SK-N-SH (cell line): ENCODE results near the gene ATP5F1E. TPM values are rescaled to one million over a fixed set of nuclear protein-coding genes. Genes with fewer than 3 reads are reported as not detected.

Experiments used
- CTCF ChIA-PET: fragments of 300-600, 350-600 bp; formaldehyde crosslinking; extraction: SDS; loops from one replicate; lab custom pipeline; 2021; lab: Yijun Ruan, JAX
- POLR2A ChIA-PET: fragments of 350-600 bp; sonication (Branson Sonifier 250); formaldehyde crosslinking; extraction: SDS; loops from one replicate; lab custom pipeline; 2020; ENCODE audit warnings: antibody characterized with exemption, inconsistent platforms; lab: Yijun Ruan, JAX
- DNase-seq: peaks from one replicate; pipeline ENCODE4 v3.0.0; 2012
- H2AFZ ChIP-seq: fragments of 200-600 bp; sonication (generic); 2 replicates; pipeline ENCODE4 v1.8.1; 2016; ENCODE audit warnings: antibody characterized with exemption, mild to moderate bottlenecking, low read depth
- H3F3A ChIP-seq: fragments of 200-600 bp; sonication (generic); replicated peaks from 2 replicates; pipeline ENCODE3; 2016; ENCODE audit warnings: antibody characterized with exemption, mild to moderate bottlenecking; ENCODE audit not compliant: insufficient read depth
- H3K27ac ChIP-seq, 2 experiments: fragments of 200-500 bp in 1 of 2; fragments of 200-600 bp in 1 of 2; sonication (Bioruptor generic) in 1 of 2; sonication (generic), shearing (Covaris generic) in 1 of 2; 2 replicates each; pipeline versions ENCODE4 v1.5.1 to v1.6.1; 2014 to 2016; ENCODE audit warnings: low read depth in 2 of 2, inconsistent platforms in 1 of 2, low read length in 1 of 2, mild to moderate bottlenecking in 1 of 2, mixed read lengths in 1 of 2
- H3K27me3 ChIP-seq: fragments of 200-600 bp; sonication (generic), shearing (Covaris generic); 2 replicates; pipeline ENCODE4 v1.6.1; 2016; ENCODE audit warnings: mixed run types; ENCODE audit not compliant: insufficient read depth
- H3K36me3 ChIP-seq, 2 experiments: fragments of 200-500 bp in 1 of 2; fragments of 200-600 bp in 1 of 2; sonication (Bioruptor generic) in 1 of 2; sonication (generic) in 1 of 2; replicated peaks in 1 of 2; 2 replicates each; pipeline versions ENCODE3 to v1.5.1; 2014 to 2016; ENCODE audit warnings: low read length in 1 of 2, mild to moderate bottlenecking in 1 of 2; ENCODE audit not compliant: insufficient read depth in 2 of 2, control insufficient read depth in 1 of 2
- H3K4me1 ChIP-seq, 2 experiments: fragments of 200-500 bp in 1 of 2; fragments of 200-600 bp in 1 of 2; sonication (Bioruptor generic) in 1 of 2; sonication (generic), shearing (Covaris generic) in 1 of 2; 2 replicates each; pipeline versions ENCODE4 v1.5.1 to v1.6.1; 2014 to 2016; ENCODE audit warnings: low read depth in 1 of 2, low read length in 1 of 2, mixed run types in 1 of 2; ENCODE audit not compliant: insufficient read depth in 2 of 2, control insufficient read depth in 1 of 2
- H3K4me2 ChIP-seq: fragments of 200-600 bp; sonication (generic), shearing (Covaris generic); 2 replicates; pipeline ENCODE4 v1.6.1; 2017; ENCODE audit warnings: mixed run types
- H3K4me3 ChIP-seq, 2 experiments: fragments of 200-500 bp in 1 of 2; fragments of 200-600 bp in 1 of 2; sonication (Bioruptor generic) in 1 of 2; sonication (generic), shearing (Covaris generic) in 1 of 2; 2 replicates each; pipeline versions ENCODE4 v1.5.1 to v1.8.1; 2014 to 2016; ENCODE audit warnings: low read depth in 2 of 2, inconsistent platforms in 1 of 2, low read length in 1 of 2, mild to moderate bottlenecking in 1 of 2, mixed read lengths in 1 of 2, moderate library complexity in 1 of 2
- H3K79me2 ChIP-seq: fragments of 200-600 bp; sonication (generic); 2 replicates; pipeline ENCODE4 v1.8.1; 2017; ENCODE audit warnings: mild to moderate bottlenecking; ENCODE audit not compliant: insufficient read depth
- H3K9ac ChIP-seq: fragments of 200-600 bp; sonication (generic); 2 replicates; pipeline ENCODE4 v1.6.1; 2017; ENCODE audit warnings: mixed run types
- H3K9me2 ChIP-seq: fragments of 200-600 bp; sonication (generic); 2 replicates; pipeline ENCODE4 v1.6.1; 2017; ENCODE audit warnings: mixed run types
- H3K9me3 ChIP-seq: fragments of 200-600 bp; sonication (generic); 2 replicates; pipeline ENCODE4 v1.6.1; 2017; ENCODE audit warnings: mixed run types, mild to moderate bottlenecking, moderate library complexity
- H4K20me1 ChIP-seq: fragments of 200-600 bp; sonication (generic); 2 replicates; pipeline ENCODE4 v1.6.1; 2017; ENCODE audit warnings: mild to moderate bottlenecking, mixed run types; ENCODE audit not compliant: insufficient read depth
- CHD2 ChIP-seq: fragments of 150-350 bp; IDR thresholded peaks from 2 replicates; pipeline ENCODE4 v1.6.1; 2018; ENCODE audit warnings: low read length; ENCODE audit not compliant: partially characterized antibody
- EP300 ChIP-seq, 2 experiments: IDR thresholded peaks; 2 replicates each; pipeline versions ENCODE4 v1.4.0 to v1.6.1; 2012; ENCODE audit warnings: borderline replicate concordance in 1 of 2, low read depth in 1 of 2, low read length in 1 of 2
- EZH2phosphoT487 ChIP-seq: fragments of 200-600 bp; sonication (generic); IDR thresholded peaks from 2 replicates; pipeline ENCODE4 v1.6.1; 2017; ENCODE audit warnings: low read depth, mixed run types, mild to moderate bottlenecking, antibody characterized with exemption, moderate library complexity, borderline replicate concordance
- FOXM1 ChIP-seq: IDR thresholded peaks from 2 replicates; pipeline ENCODE4 v1.4.0; 2012; ENCODE audit warnings: low read depth, mild to moderate bottlenecking
- GABPA ChIP-seq: IDR thresholded peaks from 2 replicates; pipeline ENCODE4 v1.4.0; 2012; ENCODE audit warnings: low read depth, mild to moderate bottlenecking
- GATA2 ChIP-seq: sonication (generic); formaldehyde crosslinking; IDR thresholded peaks from 2 replicates; pipeline ENCODE4 v1.5.0; 2020; ENCODE audit warnings: mild to moderate bottlenecking, missing genetic modification reagents
- NRF1 ChIP-seq: IDR thresholded peaks from 2 replicates; pipeline ENCODE4 v1.6.1; 2012; ENCODE audit warnings: low read depth, mild to moderate bottlenecking, low read length
- PBX3 ChIP-seq: IDR thresholded peaks from 2 replicates; pipeline ENCODE4; 2012
- POLR2AphosphoS5 ChIP-seq: IDR thresholded peaks from 2 replicates; pipeline ENCODE4 v1.6.1; 2012; ENCODE audit warnings: low read depth, low read length
- RCOR1 ChIP-seq: fragments of 150-350 bp; IDR thresholded peaks from 2 replicates; pipeline ENCODE4 v1.6.1; 2017; ENCODE audit warnings: antibody characterized with exemption, low read length
- RXRA ChIP-seq: IDR thresholded peaks from 2 replicates; pipeline ENCODE4 v1.4.0; 2012; ENCODE audit warnings: low read depth, mild to moderate bottlenecking, borderline replicate concordance
- SIN3A ChIP-seq: IDR thresholded peaks from 2 replicates; pipeline ENCODE4 v1.6.1; 2012; ENCODE audit warnings: low read depth, mild to moderate bottlenecking, low read length, moderate library complexity, borderline replicate concordance
- TCF12 ChIP-seq: IDR thresholded peaks from 2 replicates; pipeline ENCODE4 v1.4.0; 2012
- WGBS: methylation state at CpG from one replicate; pipeline ENCODE4 v1.1.6; 2017; ENCODE audit warnings: low lambda C conversion rate; 5-methylcytosine and 5-hydroxymethylcytosine counted together
- polyA plus RNA-seq, 3 experiments: library from polyadenylated mRNA; depleted of rRNA; stranded (reverse); fragments of >200 nt; gene quantifications; 2 replicates each; pipeline ENCODE4 v1.2.3, GENCODE V29; 2012
- TF ChIP-seq, protein P1 (sequence below): fragments of 150-350 bp; IDR thresholded peaks from 2 replicates; pipeline ENCODE4 v1.6.1; 2016; ENCODE audit warnings: mild to moderate bottlenecking, low read depth, low read length
- TF ChIP-seq, protein P2 (sequence below): IDR thresholded peaks from 2 replicates; pipeline ENCODE4 v1.4.0; 2012; ENCODE audit warnings: low read depth, borderline replicate concordance
- TF ChIP-seq, protein P3 (sequence below): fragments of 200-600 bp; sonication (generic); IDR thresholded peaks from 2 replicates; pipeline ENCODE4 v1.6.1; 2017; ENCODE audit warnings: antibody characterized with exemption, mild to moderate bottlenecking, moderate library complexity

The ATP5F1E gene
- polyA plus RNA-seq, 1 of the 3 experiments (the other 2 are of a cell fraction), result 60.8 TPM

GRCh38 chr20:59024111-59024530 lies 8.0 kb downstream of the ATP5F1E start:
- Histone ChIP-seq H3F3A (peaks cover 23% of the 10 kb centered on the region), H3K79me2 (peaks cover 58% of the 10 kb centered on the region), H3K9me3 (no peaks in the 10 kb centered on the region), H3K9ac (no peak overlapping the region), H3K9me2 (no peaks in the 10 kb centered on the region), H3K27me3 (no peaks in the 10 kb centered on the region), H3K4me1 (peaks cover 14 to 25% of the 10 kb centered on the region in 2 experiments; a peak in 3 of 4 replicates), H3K36me3 (peaks cover 41 to 60% of the 10 kb centered on the region in 2 experiments), H2AFZ (no peak overlapping the region), H3K4me3 (no peak overlapping the region), H3K27ac (no peak overlapping the region; a peak in 1 of 4 replicates), H4K20me1 (peaks cover 37% of the 10 kb centered on the region), H3K4me2 (no peak overlapping the region)
- POLR2A ChIA-PET, result no interaction called here
- CTCF ChIA-PET, result interaction anchor here (1.0 kb wide), 1 partner anchor 380 kb away, joined by 4 read pairs; no protein-coding TSS in a partner anchor
- no peak for DNase-seq
- whole genome bisulfite sequencing, result 95% methylated on average over 18 of the region's 24 CpGs
- TF ChIP-seq RCOR1, result no peak
- TF ChIP-seq, protein P1, sequence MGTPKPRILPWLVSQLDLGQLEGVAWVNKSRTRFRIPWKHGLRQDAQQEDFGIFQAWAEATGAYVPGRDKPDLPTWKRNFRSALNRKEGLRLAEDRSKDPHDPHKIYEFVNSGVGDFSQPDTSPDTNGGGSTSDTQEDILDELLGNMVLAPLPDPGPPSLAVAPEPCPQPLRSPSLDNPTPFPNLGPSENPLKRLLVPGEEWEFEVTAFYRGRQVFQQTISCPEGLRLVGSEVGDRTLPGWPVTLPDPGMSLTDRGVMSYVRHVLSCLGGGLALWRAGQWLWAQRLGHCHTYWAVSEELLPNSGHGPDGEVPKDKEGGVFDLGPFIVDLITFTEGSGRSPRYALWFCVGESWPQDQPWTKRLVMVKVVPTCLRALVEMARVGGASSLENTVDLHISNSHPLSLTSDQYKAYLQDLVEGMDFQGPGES, result no peak
- no peak for TF ChIP-seq EP300 (IDR thresholded peaks at IDR 0.05; ENCODE audit: borderline replicate concordance in 1 of 2, low read depth in 1 of 2, low read length in 1 of 2)
- TF ChIP-seq RXRA, result no peak
- no peak for TF ChIP-seq NRF1
- no peak for TF ChIP-seq TCF12
- no peak for TF ChIP-seq POLR2AphosphoS5
- TF ChIP-seq, protein P2, sequence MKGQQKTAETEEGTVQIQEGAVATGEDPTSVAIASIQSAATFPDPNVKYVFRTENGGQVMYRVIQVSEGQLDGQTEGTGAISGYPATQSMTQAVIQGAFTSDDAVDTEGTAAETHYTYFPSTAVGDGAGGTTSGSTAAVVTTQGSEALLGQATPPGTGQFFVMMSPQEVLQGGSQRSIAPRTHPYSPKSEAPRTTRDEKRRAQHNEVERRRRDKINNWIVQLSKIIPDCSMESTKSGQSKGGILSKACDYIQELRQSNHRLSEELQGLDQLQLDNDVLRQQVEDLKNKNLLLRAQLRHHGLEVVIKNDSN, result no peak
- TF ChIP-seq SIN3A, result no peak

- TF ChIP-seq NRF1, result no peak
- TF ChIP-seq GATA2 (CRISPR knock-in tag), result no peak
- TF ChIP-seq, protein P3, sequence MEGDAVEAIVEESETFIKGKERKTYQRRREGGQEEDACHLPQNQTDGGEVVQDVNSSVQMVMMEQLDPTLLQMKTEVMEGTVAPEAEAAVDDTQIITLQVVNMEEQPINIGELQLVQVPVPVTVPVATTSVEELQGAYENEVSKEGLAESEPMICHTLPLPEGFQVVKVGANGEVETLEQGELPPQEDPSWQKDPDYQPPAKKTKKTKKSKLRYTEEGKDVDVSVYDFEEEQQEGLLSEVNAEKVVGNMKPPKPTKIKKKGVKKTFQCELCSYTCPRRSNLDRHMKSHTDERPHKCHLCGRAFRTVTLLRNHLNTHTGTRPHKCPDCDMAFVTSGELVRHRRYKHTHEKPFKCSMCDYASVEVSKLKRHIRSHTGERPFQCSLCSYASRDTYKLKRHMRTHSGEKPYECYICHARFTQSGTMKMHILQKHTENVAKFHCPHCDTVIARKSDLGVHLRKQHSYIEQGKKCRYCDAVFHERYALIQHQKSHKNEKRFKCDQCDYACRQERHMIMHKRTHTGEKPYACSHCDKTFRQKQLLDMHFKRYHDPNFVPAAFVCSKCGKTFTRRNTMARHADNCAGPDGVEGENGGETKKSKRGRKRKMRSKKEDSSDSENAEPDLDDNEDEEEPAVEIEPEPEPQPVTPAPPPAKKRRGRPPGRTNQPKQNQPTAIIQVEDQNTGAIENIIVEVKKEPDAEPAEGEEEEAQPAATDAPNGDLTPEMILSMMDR, result no peak
- no peak for TF ChIP-seq EZH2phosphoT487
- TF ChIP-seq PBX3, result no peak
- TF ChIP-seq SIN3A, result no peak
- no peak for TF ChIP-seq RXRA
- TF ChIP-seq CHD2, result no peak
- no peak for TF ChIP-seq POLR2AphosphoS5
- TF ChIP-seq GABPA, result no peak
- TF ChIP-seq FOXM1, result no peak
- no peak for DNase-seq
- peaks cover 32% of the 10 kb centered on the region for H4K20me1 ChIP-seq
- H3K27ac ChIP-seq, result no peak overlapping the region; a peak in 1 of 4 replicates
- H3K9me3 ChIP-seq, result no peaks in the 10 kb centered on the region
- no peak overlapping the region for H3K4me2 ChIP-seq
- ChIA-PET CTCF (no interaction called here), POLR2A (no interaction called here)
- no peak overlapping the region for H3K4me3 ChIP-seq
- WGBS, result 98% methylated on average over 12 of the region's 13 CpGs
- H3K9me2 ChIP-seq, result no peaks in the 10 kb centered on the region
- peaks cover 36 to 55% of the 10 kb centered on the region in 2 experiments for H3K36me3 ChIP-seq
- H3K4me1 ChIP-seq, result peaks cover 10 to 21% of the 10 kb centered on the region in 2 experiments; a peak in 3 of 4 replicates
- no peak overlapping the region for H3K9ac ChIP-seq
- H2AFZ ChIP-seq, result no peak overlapping the region
- peaks cover 53% of the 10 kb centered on the region for H3K79me2 ChIP-seq
- H3K27me3 ChIP-seq, result no peaks in the 10 kb centered on the region
- peaks cover 22% of the 10 kb centered on the region for H3F3A ChIP-seq
Observed at GRCh38 chr20:59023616-59024015, 8.5 kb downstream of the ATP5F1E start.
